Measurements from ENCODE around the gene ZSWIM5. TPM values are rescaled to one million over a fixed set of nuclear protein-coding genes. Genes with fewer than 3 reads are reported as not detected.
"Not testable (repeated sequence)": the region's sequence is repeated elsewhere in the genome, so short reads cannot be mapped to it uniquely, and the experiment has no call there.

The ZSWIM5 gene
- total and polyA plus RNA-seq, 2 donors (not counting 1 experiment from before 2014, with no cell fraction given) = 0.36 to 1.7 TPM

GRCh38 chr1:45116340-45116739 lies 90.1 kb downstream of the ZSWIM5 start:
- H3K79me2 ChIP-seq (ENCODE audit: control insufficient read depth, insufficient read depth, low read length) = no peaks in the 10 kb centered on the region
- DNase-seq (no peak), ATAC-seq (ENCODE audit: low read depth) (no peak)
- no peaks in the 10 kb centered on the region for H3K4me1 ChIP-seq (ENCODE audit: control insufficient read depth in 2 of 2, insufficient read depth in 2 of 2, low read length in 2 of 2)
- ChIA-PET POLR2A (no interaction called here), CTCF (no interaction called here)
- no peaks in the 10 kb centered on the region for H3K9me3 Mint-ChIP-seq (ENCODE audit: insufficient read depth)
- no peak overlapping the region for H3K9ac ChIP-seq (ENCODE audit: low read length)
- TF ChIP-seq EZH2 (IDR thresholded peaks at IDR 0.05; ENCODE audit: borderline replicate concordance, insufficient read depth, low read depth, low read length, poor library complexity, severe bottlenecking) (no peak), CTCF (IDR thresholded peaks at IDR 0.05) (no peak)
- H3K4me2 ChIP-seq (replicated peaks; ENCODE audit: low read depth, low read length, poor library complexity, severe bottlenecking) = no peak overlapping the region
- no peaks in the 10 kb centered on the region for H4K20me1 ChIP-seq (ENCODE audit: control insufficient read depth, insufficient read depth, low read length, poor library complexity, severe bottlenecking)
- no peak overlapping the region for H3K4me3 ChIP-seq (ENCODE audit: control extremely low read depth in 1 of 5, extremely low read depth in 1 of 5, insufficient read depth in 1 of 5, low read depth in 2 of 5, low read length in 4 of 5)
- H3K4me1 Mint-ChIP-seq = peaks cover 3% of the 10 kb centered on the region
- no peak overlapping the region for H3K27ac Mint-ChIP-seq
- H2AFZ ChIP-seq (ENCODE audit: insufficient read depth, low read depth, low read length, poor library complexity, severe bottlenecking) = no peak overlapping the region
- H3K27me3 ChIP-seq (replicated peaks in 1 of 4; ENCODE audit: control extremely low read depth in 1 of 4, control insufficient read depth in 3 of 4, insufficient read depth in 4 of 4, low read length in 3 of 4) = peaks cover 0 to 4% (median 0%) of the 10 kb centered on the region in 4 experiments
- H3K9me3 ChIP-seq (ENCODE audit: control extremely low read depth in 1 of 3, control insufficient read depth in 2 of 3, insufficient read depth in 1 of 3, low read length in 2 of 3) = peaks cover 0 to 3% (median 0%) of the 10 kb centered on the region in 3 donors
- intact Hi-C loops (cut with micrococcal nuclease) = no loop called here
- no peaks in the 10 kb centered on the region for H3K36me3 ChIP-seq (replicated peaks in 1 of 2; ENCODE audit: control extremely low read depth in 1 of 2, control insufficient read depth in 1 of 2, extremely low read depth in 1 of 2, insufficient read depth in 2 of 2, low read length in 1 of 2)
- peaks cover 13% of the 10 kb centered on the region for H3K27me3 Mint-ChIP-seq
- no CpG with 5 or more reads among the region's 1 CpG for WGBS (ENCODE audit: insufficient coverage)
- H3K4me3 Mint-ChIP-seq = no peak overlapping the region
- H3K27ac ChIP-seq (ENCODE audit: low read length in 2 of 2) = no peak overlapping the region

- H3K27me3 Mint-ChIP-seq; H3K27ac ChIP-seq (ENCODE audit: low read length in 2 of 2); H4K20me1 ChIP-seq (ENCODE audit: control insufficient read depth, insufficient read depth, low read length, poor library complexity, severe bottlenecking); H2AFZ ChIP-seq (ENCODE audit: insufficient read depth, low read depth, low read length, poor library complexity, severe bottlenecking); intact Hi-C loops (cut with micrococcal nuclease); H3K36me3 ChIP-seq (replicated peaks in 1 of 2; ENCODE audit: control extremely low read depth in 1 of 2, control insufficient read depth in 1 of 2, extremely low read depth in 1 of 2, insufficient read depth in 2 of 2, low read length in 1 of 2); H3K27me3 ChIP-seq (replicated peaks in 1 of 4; ENCODE audit: control extremely low read depth in 1 of 4, control insufficient read depth in 3 of 4, insufficient read depth in 4 of 4, low read length in 3 of 4); H3K4me3 Mint-ChIP-seq; H3K4me3 ChIP-seq (ENCODE audit: control extremely low read depth in 1 of 5, extremely low read depth in 1 of 5, insufficient read depth in 1 of 5, low read depth in 2 of 5, low read length in 4 of 5); H3K4me2 ChIP-seq (replicated peaks; ENCODE audit: low read depth, low read length, poor library complexity, severe bottlenecking); H3K79me2 ChIP-seq (ENCODE audit: control insufficient read depth, insufficient read depth, low read length); ATAC-seq (ENCODE audit: low read depth); POLR2A ChIA-PET; H3K4me1 ChIP-seq (ENCODE audit: control insufficient read depth in 2 of 2, insufficient read depth in 2 of 2, low read length in 2 of 2); H3K9me3 Mint-ChIP-seq (ENCODE audit: insufficient read depth); H3K27ac Mint-ChIP-seq; H3K9me3 ChIP-seq (ENCODE audit: control extremely low read depth in 1 of 3, control insufficient read depth in 2 of 3, insufficient read depth in 1 of 3, low read length in 2 of 3); H3K9ac ChIP-seq (ENCODE audit: low read length); CTCF ChIA-PET; DNase-seq; H3K4me1 Mint-ChIP-seq: not testable (repeated sequence)
- WGBS (ENCODE audit: insufficient coverage) = 99% methylated on average over 23 of the region's 33 CpGs
Observed at GRCh38 chr1:45115198-45115597, 91.2 kb downstream of the ZSWIM5 start.
